GM18511 (cell line): ENCODE measurements around the gene HSFY2.
"Not testable (repeated sequence)": the region's sequence is repeated elsewhere in the genome, so short reads cannot be mapped to it uniquely, and the experiment has no call there.

Source experiments
- ATAC-seq: cut with Tn5 transposase; IDR thresholded peaks from one replicate; pipeline ENCODE4 v1.9.1; 2021; ENCODE audit warnings: mild to moderate bottlenecking, moderate library complexity; ENCODE audit not compliant: unreplicated experiment

HSFY2 gene

GRCh38 chrY:18773635-18774034 lies at the start of gene HSFY2:
TSS of gene HSFY2 (minus strand) at chrY:18773735. CDS start at chrY:18773618, 117 bp downstream.
- ATAC-seq = not testable (repeated sequence)

- ATAC-seq = not testable (repeated sequence)
Measured at GRCh38 chrY:18815751-18816150, 42.2 kb upstream of the HSFY2 start.

GRCh38 chrY:18788757-18789406 lies 15.3 kb upstream of the HSFY2 start:
- ATAC-seq = not testable (repeated sequence)

GRCh38 chrY:18754077-18754476 lies 19.5 kb downstream of the HSFY2 start:
- not testable (repeated sequence) for ATAC-seq

GRCh38 chrY:18753133-18753815 lies 20.3 kb downstream of the HSFY2 start:
- ATAC-seq = not testable (repeated sequence)

- not testable (repeated sequence) for ATAC-seq
Measured at GRCh38 chrY:18723714-18724113, 49.8 kb downstream of the HSFY2 start.
